Measurements from ENCODE around the gene TMEM107. TPM values are rescaled to one million over a fixed set of nuclear protein-coding genes. Genes with fewer than 3 reads are reported as not detected.

TMEM107 gene
- total RNA-seq, 4 donors from 2014 or later: 15.9 to 21.0 (median 17.6) TPM

DNA sequence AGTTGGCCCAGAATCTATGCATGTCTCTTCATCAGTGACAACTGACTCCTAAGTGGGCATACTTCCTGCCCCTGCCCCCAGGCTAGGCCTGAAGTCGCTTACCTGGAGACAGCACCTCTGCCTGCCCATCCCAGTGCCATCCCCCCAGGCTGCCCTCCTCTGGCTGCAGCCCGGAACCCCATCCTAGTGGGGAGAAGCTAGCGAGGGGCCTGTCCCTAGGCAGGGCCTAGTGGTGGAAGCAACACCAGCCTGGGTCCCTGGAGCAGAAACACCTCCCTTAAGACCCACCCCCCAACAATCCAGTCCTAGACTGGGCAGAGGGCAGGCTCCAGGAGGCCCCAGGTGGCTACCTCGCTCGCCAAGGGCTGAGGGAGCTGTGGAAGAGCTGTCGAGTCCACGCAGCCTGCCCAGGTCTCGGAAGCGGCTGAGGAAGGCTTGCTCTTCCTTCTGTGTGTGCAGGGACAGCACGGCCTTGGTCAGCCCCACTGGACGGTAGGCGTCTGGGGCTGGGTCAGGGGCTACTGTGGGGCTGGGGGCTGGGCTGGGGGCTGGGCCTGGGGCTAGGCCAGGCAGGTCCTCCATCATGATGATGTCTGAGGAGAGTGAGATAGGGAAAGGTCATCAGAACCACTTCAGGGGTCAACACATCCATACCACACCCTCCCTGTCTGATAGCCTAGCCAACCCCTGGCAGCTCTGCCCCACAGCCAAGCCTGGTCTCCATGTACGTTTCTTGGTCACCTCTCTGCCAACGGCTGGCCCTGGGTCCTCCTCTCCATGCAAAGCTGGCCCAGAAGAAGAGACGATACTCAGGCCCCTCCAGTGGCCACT, 31.6 kb downstream of the TMEM107 start:
- H3K4me3 ChIP-seq (ENCODE audit: low read depth, poor library complexity, severe bottlenecking): no peak overlapping the region
- intact Hi-C loops (cut with DNase I; ENCODE audit: low total_unique reads): no loop called here
- TF ChIP-seq POLR2A (IDR thresholded peaks at IDR 0.05): no peak
- TF ChIP-seq, protein P1, sequence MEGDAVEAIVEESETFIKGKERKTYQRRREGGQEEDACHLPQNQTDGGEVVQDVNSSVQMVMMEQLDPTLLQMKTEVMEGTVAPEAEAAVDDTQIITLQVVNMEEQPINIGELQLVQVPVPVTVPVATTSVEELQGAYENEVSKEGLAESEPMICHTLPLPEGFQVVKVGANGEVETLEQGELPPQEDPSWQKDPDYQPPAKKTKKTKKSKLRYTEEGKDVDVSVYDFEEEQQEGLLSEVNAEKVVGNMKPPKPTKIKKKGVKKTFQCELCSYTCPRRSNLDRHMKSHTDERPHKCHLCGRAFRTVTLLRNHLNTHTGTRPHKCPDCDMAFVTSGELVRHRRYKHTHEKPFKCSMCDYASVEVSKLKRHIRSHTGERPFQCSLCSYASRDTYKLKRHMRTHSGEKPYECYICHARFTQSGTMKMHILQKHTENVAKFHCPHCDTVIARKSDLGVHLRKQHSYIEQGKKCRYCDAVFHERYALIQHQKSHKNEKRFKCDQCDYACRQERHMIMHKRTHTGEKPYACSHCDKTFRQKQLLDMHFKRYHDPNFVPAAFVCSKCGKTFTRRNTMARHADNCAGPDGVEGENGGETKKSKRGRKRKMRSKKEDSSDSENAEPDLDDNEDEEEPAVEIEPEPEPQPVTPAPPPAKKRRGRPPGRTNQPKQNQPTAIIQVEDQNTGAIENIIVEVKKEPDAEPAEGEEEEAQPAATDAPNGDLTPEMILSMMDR (IDR thresholded peaks at IDR 0.05): no peak
- WGBS, 2 donors: 87 to 88% methylated on average over 9 to 15 of the region's 15 CpGs
- peak in 1 of 2 donors; percentile 23 for DNase-seq (ENCODE audit: low spot score in 2 of 2)

DNA sequence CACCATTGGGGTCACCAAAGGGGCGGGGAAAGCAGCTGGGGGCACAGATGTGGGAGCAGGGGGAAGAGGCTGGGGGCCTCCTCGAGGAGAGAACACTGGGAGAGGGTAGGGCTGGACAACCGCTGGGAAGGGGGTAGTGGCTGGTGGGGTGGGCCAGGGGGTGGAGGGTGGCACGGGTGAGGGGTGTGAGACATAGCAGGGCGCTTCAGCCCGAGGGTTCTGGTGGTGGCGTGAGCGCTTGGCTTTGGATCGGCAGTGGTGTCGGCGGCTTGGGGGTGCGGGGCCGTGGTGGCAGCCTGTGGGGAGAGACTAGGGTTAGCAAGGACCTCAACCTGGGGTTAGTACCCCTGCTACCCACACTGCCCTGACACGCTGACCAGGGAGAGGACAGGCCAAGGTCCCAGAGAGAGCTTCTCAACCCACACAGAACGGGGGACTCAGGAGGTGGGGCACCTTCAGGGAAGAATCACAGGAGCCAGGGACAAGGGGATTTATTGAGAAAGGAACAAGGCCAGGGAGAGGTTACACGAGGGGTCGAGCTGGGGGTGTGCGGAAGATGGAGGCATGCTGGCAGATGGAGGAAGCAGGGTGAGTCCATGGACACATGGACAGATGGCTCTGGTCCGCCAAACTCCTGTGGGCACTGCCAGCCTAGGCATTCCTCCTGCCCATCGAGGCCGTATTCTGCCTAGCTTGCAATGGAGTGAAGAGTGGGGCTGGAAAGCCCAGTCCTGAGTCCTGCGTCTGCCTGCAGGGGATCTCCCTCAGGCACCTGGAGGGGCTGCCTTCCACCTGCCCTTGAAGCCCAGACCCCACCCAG, 32.4 kb downstream of the TMEM107 start:
- H3K4me3 ChIP-seq (ENCODE audit: low read depth, poor library complexity, severe bottlenecking): no peak overlapping the region
- no peak for TF ChIP-seq POLR2A (IDR thresholded peaks at IDR 0.05)
- TF ChIP-seq, protein P1 (IDR thresholded peaks at IDR 0.05): no peak
- intact Hi-C loops (cut with DNase I; ENCODE audit: low total_unique reads): no loop called here
- WGBS, 2 donors: 85 to 86% methylated on average over 22 of the region's 22 CpGs
- peak in 1 of 2 donors; percentile 32 for DNase-seq (ENCODE audit: low spot score in 2 of 2)

DNA sequence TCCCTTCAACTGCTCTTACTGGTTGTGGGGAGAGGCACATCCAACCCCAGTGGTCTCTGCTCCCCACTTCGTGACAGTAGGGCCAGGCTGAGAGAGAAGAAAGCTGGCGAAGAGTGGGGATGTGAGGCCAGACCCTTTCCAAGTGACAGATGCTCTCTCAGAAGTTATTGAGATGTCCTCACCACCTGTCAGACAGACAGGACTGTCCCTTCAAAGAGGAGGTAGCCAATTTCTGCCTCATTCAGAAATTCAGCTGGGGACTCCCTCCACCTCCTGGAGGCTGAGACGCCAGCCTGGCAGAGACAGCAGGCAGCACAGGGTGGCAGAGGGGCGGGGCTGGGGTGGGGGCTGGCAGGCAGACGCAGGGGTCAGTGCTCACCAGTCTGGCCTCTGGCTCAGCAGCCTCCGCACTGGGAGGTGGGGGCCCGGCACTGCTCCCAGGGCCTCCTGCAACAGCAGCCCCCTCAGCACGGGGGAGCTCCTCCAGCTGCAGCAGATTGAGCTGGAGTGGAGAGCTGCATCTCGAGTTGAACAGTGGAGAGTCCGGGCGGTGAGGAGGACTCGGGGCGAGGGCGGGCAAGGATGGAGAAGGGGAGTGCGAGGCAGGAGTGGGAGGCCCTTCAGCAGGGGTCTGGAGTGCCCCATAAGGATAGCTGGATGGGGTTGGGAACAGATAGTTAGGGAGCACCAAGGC, 33.1 kb downstream of the TMEM107 start:
- intact Hi-C loops (cut with DNase I; ENCODE audit: low total_unique reads): no loop called here
- DNase-seq (ENCODE audit: low spot score in 2 of 2): no peak
- TF ChIP-seq, protein P1 (IDR thresholded peaks at IDR 0.05): no peak
- TF ChIP-seq POLR2A (IDR thresholded peaks at IDR 0.05): no peak
- H3K4me3 ChIP-seq (ENCODE audit: low read depth, poor library complexity, severe bottlenecking): no peak overlapping the region
- 86 to 88% methylated on average over 14 to 15 of the region's 15 CpGs for WGBS, 2 donors

DNA sequence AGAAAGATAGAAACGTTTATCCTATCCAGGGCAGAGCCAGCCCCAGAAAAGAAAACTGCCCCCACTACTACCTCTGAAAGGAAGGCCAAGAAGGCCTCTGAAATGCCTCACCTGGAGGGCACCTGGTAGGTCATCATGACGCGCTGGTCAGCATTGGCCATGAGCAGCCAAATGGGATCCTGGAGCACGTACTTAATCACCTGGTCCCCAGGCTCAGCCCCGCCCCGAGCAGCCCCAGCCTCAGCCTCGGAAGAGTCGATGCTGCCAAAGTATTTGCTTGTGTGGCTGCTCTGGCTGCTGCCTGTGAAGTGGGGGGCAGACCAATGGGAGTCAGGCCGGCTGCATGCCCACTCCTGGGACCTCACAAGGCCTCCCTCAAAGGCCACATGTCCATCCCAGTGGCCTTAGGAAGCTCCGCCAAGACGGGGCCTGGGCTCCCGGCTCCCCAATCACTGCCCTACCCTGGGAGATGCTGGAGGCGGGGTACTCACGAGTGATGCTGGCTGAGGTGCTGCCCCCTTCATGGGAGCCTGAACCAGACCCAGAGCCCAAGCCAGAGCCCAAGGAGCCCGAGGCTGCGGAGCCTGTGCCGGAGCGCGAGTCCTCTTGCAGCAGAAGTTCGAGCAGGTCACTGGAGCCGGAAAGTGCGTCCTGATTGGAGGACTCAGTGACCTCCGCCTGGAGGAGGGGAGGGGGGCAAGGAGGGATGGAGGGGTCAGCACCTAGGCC, 33.9 kb downstream of the TMEM107 start:
- 86% methylated on average over 18 to 23 of the region's 23 CpGs for WGBS, 2 donors
- TF ChIP-seq, protein P1 (IDR thresholded peaks at IDR 0.05): no peak
- TF ChIP-seq POLR2A (IDR thresholded peaks at IDR 0.05): no peak
- intact Hi-C loops (cut with DNase I; ENCODE audit: low total_unique reads): no loop called here
- peak; percentile 32 to 87 for DNase-seq (ENCODE audit: low spot score in 2 of 2)
- no peak overlapping the region for H3K4me3 ChIP-seq (ENCODE audit: low read depth, poor library complexity, severe bottlenecking)

DNA sequence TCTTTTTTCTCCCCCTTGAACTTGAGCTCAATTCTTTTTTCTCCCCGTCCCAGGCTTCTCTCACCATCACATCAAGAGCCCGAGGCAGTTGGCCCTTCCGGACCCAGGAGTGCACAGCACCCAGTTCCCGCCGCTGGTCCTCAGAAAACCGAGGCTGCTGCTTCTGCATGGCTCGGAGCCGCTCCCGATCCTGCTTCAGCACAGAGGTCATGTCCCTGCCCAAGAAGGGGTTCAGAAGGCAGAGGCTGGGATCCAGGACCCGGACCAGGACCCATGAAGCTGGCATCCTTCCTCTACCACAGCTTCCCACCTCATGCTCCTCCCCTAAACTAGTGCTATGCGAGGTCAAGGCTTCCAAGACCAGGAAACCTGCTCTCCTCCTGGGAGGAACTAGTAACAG, 34.4 kb downstream of the TMEM107 start:
- H3K4me3 ChIP-seq (ENCODE audit: low read depth, poor library complexity, severe bottlenecking): no peak overlapping the region
- no peak for DNase-seq (ENCODE audit: low spot score in 2 of 2)
- intact Hi-C loops (cut with DNase I; ENCODE audit: low total_unique reads): no loop called here
- WGBS, 2 donors: 83 to 87% methylated on average over 11 of the region's 11 CpGs
- TF ChIP-seq POLR2A (IDR thresholded peaks at IDR 0.05): no peak
- TF ChIP-seq, protein P1 (IDR thresholded peaks at IDR 0.05): no peak

Data from lower leg skin (tissue), 4 donors.